Osteocyte (in vitro differentiated cells): Measurements from ENCODE around the gene ADIG. TPM values are rescaled to one million over a fixed set of nuclear protein-coding genes. Genes with fewer than 3 reads are reported as not detected.

Experiments used
- DNase-seq: peaks from one replicate; pipeline ENCODE4 v3.0.0; 2021; ENCODE audit warnings: mixed read lengths; ENCODE audit not compliant: unreplicated experiment; ENCODE audit errors: extremely low spot score
- H3K27ac Mint-ChIP-seq: one replicate; pipeline ENCODE4 v1.8.0; 2021; ENCODE audit warnings: mild to moderate bottlenecking, mixed read lengths; ENCODE audit not compliant: unreplicated experiment
- H3K27me3 Mint-ChIP-seq: one replicate; pipeline ENCODE4 v1.8.0; 2021; ENCODE audit warnings: mixed read lengths; ENCODE audit not compliant: unreplicated experiment
- H3K36me3 Mint-ChIP-seq: one replicate; pipeline ENCODE4 v1.8.0; 2021; ENCODE audit warnings: mixed read lengths; ENCODE audit not compliant: unreplicated experiment
- H3K4me1 Mint-ChIP-seq: one replicate; pipeline ENCODE4 v1.8.0; 2021; ENCODE audit warnings: mixed read lengths; ENCODE audit not compliant: unreplicated experiment
- H3K4me3 Mint-ChIP-seq: one replicate; pipeline ENCODE4 v1.8.0; 2021; ENCODE audit warnings: mild to moderate bottlenecking, moderate library complexity, mixed read lengths; ENCODE audit not compliant: unreplicated experiment
- H3K9me3 Mint-ChIP-seq: one replicate; pipeline ENCODE4 v1.8.0; 2021; ENCODE audit warnings: mixed read lengths; ENCODE audit not compliant: unreplicated experiment
- total RNA-seq: library from RNA; stranded (reverse); gene quantifications from 2 replicates; pipeline ENCODE4 v1.2.1, GENCODE V29; 2021
- TF ChIP-seq, protein P1 (sequence below): fragments of 200-600 bp; sonication (generic); IDR thresholded peaks from 2 replicates; pipeline ENCODE4 v1.5.0; 2021; ENCODE audit warnings: antibody characterized with exemption, mild to moderate bottlenecking, moderate library complexity

ADIG gene
- total RNA-seq, 1 donor from 2014 or later: not detected

DNA sequence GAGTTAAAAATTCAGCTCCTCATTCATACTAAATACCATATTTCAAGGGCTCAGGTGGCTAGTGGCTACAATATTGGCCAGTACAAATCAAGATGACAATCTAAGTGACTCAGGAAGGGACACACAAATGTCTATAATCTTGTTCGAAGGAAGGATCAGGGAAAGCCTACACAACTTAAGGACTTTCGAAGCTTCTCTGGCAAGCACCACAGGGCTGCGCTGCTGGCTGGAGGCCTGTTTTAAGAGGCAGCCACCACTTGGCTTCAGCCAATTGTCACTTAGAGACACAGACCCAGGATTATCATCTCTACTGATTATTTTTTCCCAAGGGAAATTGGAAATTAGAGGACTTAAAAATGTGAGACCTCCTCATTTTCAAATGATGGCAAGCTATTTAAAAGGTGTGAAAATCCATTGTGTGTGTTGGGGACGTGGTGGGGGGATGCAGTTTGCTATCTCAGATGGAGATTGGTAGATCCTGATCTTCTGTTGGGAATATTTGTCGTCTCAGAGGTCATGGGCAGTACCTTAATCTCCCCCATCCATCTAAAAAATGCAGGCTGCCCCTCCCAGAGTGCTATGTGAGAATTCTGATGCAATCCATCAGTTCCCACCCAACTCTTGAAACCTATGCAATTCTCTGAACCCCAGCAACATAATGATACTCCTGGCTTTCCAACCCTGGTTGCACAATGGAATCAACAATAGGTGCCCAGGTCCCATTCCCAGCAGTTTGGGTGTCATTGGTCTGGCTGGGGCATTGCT is 31.9 kb downstream of the ADIG start:
- Mint-ChIP-seq H3K9me3 (no peaks in the 10 kb centered on the region), H3K27me3 (peaks cover 41% of the 10 kb centered on the region), H3K4me3 (no peak overlapping the region), H3K27ac (no peak overlapping the region), H3K4me1 (no peaks in the 10 kb centered on the region), H3K36me3 (no peaks in the 10 kb centered on the region)
- no peak for DNase-seq
- TF ChIP-seq, protein P1, sequence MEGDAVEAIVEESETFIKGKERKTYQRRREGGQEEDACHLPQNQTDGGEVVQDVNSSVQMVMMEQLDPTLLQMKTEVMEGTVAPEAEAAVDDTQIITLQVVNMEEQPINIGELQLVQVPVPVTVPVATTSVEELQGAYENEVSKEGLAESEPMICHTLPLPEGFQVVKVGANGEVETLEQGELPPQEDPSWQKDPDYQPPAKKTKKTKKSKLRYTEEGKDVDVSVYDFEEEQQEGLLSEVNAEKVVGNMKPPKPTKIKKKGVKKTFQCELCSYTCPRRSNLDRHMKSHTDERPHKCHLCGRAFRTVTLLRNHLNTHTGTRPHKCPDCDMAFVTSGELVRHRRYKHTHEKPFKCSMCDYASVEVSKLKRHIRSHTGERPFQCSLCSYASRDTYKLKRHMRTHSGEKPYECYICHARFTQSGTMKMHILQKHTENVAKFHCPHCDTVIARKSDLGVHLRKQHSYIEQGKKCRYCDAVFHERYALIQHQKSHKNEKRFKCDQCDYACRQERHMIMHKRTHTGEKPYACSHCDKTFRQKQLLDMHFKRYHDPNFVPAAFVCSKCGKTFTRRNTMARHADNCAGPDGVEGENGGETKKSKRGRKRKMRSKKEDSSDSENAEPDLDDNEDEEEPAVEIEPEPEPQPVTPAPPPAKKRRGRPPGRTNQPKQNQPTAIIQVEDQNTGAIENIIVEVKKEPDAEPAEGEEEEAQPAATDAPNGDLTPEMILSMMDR: no peak

DNA sequence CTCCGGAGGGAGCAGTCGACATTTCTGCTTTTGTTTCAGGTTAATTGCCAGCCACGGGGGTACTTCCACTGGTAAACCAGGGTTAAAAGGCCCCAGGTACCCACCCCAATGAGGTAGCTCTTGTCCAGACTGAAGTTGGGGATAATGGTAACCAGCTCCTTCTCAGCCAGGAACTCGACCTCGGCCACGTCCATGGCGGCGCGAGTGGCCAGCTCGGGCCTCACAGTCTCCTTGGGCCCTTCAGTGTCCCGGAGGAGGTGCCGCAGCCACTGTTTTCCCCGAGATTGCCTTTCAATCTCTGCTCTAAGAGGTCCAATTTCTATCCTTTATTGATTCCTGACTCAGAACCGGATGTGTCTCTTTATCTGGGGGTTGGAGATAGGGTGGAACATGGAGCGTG is 34.3 kb downstream of the ADIG start:
- no peak overlapping the region for H3K4me3 Mint-ChIP-seq
- no peaks in the 10 kb centered on the region for H3K9me3 Mint-ChIP-seq
- H3K36me3 Mint-ChIP-seq: no peaks in the 10 kb centered on the region
- TF ChIP-seq, protein P1: no peak
- peaks cover 52% of the 10 kb centered on the region for H3K27me3 Mint-ChIP-seq
- H3K4me1 Mint-ChIP-seq: no peaks in the 10 kb centered on the region
- no peak for DNase-seq
- H3K27ac Mint-ChIP-seq: no peak overlapping the region

DNA sequence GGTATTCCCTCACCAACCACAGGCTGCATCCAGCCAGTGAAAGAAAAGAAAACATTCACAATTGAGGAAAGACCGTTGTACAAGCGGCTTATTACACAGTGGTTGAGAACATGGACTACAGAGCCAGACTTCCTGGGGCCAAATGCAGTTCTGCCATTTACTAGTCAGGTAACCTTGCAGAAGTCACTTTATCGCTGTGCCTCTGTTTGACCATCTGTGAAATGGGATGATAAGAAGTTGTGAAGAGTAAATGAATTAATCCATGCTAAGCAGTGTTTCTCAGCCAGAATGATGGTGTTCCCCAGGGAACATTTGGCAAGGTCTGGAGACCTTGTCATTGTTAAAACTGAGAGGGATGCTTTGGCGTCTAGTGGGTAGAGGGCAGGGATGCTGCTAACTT is 35.5 kb downstream of the ADIG start:
- Mint-ChIP-seq H3K36me3 (no peaks in the 10 kb centered on the region), H3K27me3 (peaks cover 60% of the 10 kb centered on the region), H3K4me3 (no peak overlapping the region), H3K9me3 (no peaks in the 10 kb centered on the region), H3K4me1 (no peaks in the 10 kb centered on the region), H3K27ac (no peak overlapping the region)
- TF ChIP-seq, protein P1: no peak
- DNase-seq: no peak

DNA sequence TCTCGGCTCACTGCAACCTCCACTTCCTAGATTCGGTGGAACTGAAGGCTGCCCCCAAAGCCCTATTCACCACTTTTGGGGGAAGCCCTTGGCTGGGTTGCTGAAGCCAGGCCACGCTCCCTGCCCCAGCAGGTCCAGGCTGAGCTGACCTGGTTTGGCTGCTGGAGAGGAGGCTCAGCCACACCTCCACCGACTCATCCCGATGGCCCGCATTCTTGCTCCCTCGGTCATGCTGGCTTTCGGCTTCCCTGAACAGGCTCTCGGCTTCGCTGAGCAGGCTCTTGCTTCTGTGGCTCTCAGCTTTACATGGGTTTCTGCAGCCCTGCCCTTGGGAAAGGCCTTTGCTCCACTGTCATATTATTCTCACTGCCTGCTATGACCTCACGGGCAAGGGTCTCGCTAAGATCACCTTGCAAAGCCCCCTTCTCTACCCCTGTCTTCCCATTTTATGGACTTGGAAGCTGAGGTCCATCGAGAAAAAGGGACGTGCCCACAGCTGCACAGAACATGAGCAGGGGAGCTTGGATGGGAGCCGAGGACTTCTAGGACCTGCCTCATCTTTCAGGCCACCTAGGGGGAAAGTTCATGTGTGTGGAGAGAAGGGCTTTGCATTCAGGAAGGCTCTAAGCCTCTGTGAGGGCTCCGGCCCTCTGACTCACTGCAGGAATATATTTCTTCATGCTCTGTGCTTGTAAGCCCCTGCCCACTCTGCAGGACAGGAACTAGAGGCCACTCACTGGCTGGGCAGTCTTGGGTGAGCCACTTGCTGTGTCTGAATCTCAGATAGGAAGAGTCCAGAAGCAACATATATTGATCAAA is 36.2 kb downstream of the ADIG start:
- Mint-ChIP-seq H3K9me3 (no peaks in the 10 kb centered on the region), H3K4me3 (no peak overlapping the region), H3K27ac (no peak overlapping the region), H3K36me3 (no peaks in the 10 kb centered on the region), H3K4me1 (no peaks in the 10 kb centered on the region), H3K27me3 (peaks cover 64% of the 10 kb centered on the region)
- DNase-seq: no peak
- TF ChIP-seq, protein P1: no peak

DNA sequence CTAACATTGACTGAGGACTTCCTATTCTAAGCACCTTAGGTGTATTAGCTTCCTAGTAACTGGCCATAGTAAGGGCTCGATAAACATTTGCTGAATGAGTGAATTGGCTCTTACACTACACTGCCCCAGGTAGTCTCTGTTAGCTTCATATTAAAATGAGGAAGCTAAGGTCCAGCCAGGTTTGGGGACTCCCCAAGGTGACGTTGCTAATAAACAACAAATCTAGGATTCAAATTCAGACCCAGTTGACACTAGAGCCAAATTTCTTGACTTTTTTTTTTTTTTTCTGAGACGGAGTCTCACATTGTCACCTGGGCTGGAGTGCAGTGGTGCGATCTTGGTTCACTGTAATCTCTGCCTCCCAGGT is 36.8 kb downstream of the ADIG start:
- TF ChIP-seq, protein P1: no peak
- Mint-ChIP-seq H3K27ac (no peak overlapping the region), H3K36me3 (no peaks in the 10 kb centered on the region), H3K4me1 (no peaks in the 10 kb centered on the region), H3K4me3 (no peak overlapping the region), H3K27me3 (peaks cover 59% of the 10 kb centered on the region), H3K9me3 (no peaks in the 10 kb centered on the region)
- DNase-seq: no peak
